Measurements from ENCODE around the gene RPS6KC1. TPM values are rescaled to one million over a fixed set of nuclear protein-coding genes. Genes with fewer than 3 reads are reported as not detected.
A peak's percentile ranks its signal among the peaks of the same experiment; 100 is the strongest.

RPS6KC1 gene
- total RNA-seq, 1 experiment from 2014 or later = 20.5 TPM

- H3K27ac ChIP-seq (ENCODE audit: low read length) = 0 out of 2 replicates have a peak overlapping the region, but pooled peaks have one; percentile 29
- TF ChIP-seq CTCF (IDR thresholded peaks at IDR 0.05) = peak; percentile 56
- no peak for TF ChIP-seq TCF7L2 (IDR thresholded peaks at IDR 0.05; ENCODE audit: low read depth, low read length)
- DNase-seq (ENCODE audit: low read depth, low spot score) (no peak), ATAC-seq (peak; percentile 89)
- no peak overlapping the region for H3K4me3 ChIP-seq (ENCODE audit: low read depth in 2 of 2, low read length in 2 of 2)
- intact Hi-C loops (cut with micrococcal nuclease; ENCODE audit: unreplicated experiment) = no loop called here
- H3K4me1 ChIP-seq (ENCODE audit: control insufficient read depth, insufficient read depth, low read length) = peaks cover 5% of the 10 kb centered on the region; the same call in 1 of the 2 replicates
- POLR2A ChIA-PET = no interaction called here
- H3K27me3 ChIP-seq (ENCODE audit: control insufficient read depth, insufficient read depth, low read length) = no peaks in the 10 kb centered on the region
- in situ Hi-C loops (cut with HindIII; ENCODE audit: low pct_unique_long_range_greater_than_20kb, low sequenced_read_pairs) = no loop called here
- no peaks in the 10 kb centered on the region for H3K9me3 ChIP-seq (ENCODE audit: control insufficient read depth, insufficient read depth, low read depth, low read length)
- no peaks in the 10 kb centered on the region for H3K36me3 ChIP-seq (ENCODE audit: control insufficient read depth, insufficient read depth, low read length)
- CTCF ChIA-PET = no interaction called here
- BruUV-seq (replicated peaks) = no TSS peak
Measured at GRCh38 chr1:213070406-213070805, 19.4 kb downstream of the RPS6KC1 start.

- ATAC-seq (no peak), DNase-seq (ENCODE audit: low read depth, low spot score) (no peak)
- Histone ChIP-seq H3K4me3 (ENCODE audit: low read depth in 2 of 2, low read length in 2 of 2) (no peak overlapping the region), H3K36me3 (ENCODE audit: control insufficient read depth, insufficient read depth, low read length) (no peaks in the 10 kb centered on the region), H3K4me1 (ENCODE audit: control insufficient read depth, insufficient read depth, low read length) (peaks cover under 1% of the 10 kb centered on the region; the same call in 1 of the 2 replicates), H3K27ac (ENCODE audit: low read length) (no peak overlapping the region), H3K9me3 (ENCODE audit: control insufficient read depth, insufficient read depth, low read depth, low read length) (no peaks in the 10 kb centered on the region), H3K27me3 (ENCODE audit: control insufficient read depth, insufficient read depth, low read length) (no peaks in the 10 kb centered on the region)
- in situ Hi-C loops (cut with HindIII; ENCODE audit: low pct_unique_long_range_greater_than_20kb, low sequenced_read_pairs) (no loop called here), intact Hi-C loops (cut with micrococcal nuclease; ENCODE audit: unreplicated experiment) (no loop called here)
- POLR2A ChIA-PET = no interaction called here
- no TSS peak for BruUV-seq (replicated peaks)
- CTCF ChIA-PET = no interaction called here
- TF ChIP-seq SIN3A (IDR thresholded peaks at IDR 0.05; ENCODE audit: borderline replicate concordance, insufficient read depth, low read depth, low read length) = no peak
- TF ChIP-seq POLR2AphosphoS5 (IDR thresholded peaks at IDR 0.05; ENCODE audit: low read depth, low read length) = no peak
- TF ChIP-seq, protein P1, sequence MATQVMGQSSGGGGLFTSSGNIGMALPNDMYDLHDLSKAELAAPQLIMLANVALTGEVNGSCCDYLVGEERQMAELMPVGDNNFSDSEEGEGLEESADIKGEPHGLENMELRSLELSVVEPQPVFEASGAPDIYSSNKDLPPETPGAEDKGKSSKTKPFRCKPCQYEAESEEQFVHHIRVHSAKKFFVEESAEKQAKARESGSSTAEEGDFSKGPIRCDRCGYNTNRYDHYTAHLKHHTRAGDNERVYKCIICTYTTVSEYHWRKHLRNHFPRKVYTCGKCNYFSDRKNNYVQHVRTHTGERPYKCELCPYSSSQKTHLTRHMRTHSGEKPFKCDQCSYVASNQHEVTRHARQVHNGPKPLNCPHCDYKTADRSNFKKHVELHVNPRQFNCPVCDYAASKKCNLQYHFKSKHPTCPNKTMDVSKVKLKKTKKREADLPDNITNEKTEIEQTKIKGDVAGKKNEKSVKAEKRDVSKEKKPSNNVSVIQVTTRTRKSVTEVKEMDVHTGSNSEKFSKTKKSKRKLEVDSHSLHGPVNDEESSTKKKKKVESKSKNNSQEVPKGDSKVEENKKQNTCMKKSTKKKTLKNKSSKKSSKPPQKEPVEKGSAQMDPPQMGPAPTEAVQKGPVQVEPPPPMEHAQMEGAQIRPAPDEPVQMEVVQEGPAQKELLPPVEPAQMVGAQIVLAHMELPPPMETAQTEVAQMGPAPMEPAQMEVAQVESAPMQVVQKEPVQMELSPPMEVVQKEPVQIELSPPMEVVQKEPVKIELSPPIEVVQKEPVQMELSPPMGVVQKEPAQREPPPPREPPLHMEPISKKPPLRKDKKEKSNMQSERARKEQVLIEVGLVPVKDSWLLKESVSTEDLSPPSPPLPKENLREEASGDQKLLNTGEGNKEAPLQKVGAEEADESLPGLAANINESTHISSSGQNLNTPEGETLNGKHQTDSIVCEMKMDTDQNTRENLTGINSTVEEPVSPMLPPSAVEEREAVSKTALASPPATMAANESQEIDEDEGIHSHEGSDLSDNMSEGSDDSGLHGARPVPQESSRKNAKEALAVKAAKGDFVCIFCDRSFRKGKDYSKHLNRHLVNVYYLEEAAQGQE (IDR thresholded peaks at IDR 0.05; ENCODE audit: insufficient read depth in 1 of 2, low read depth in 2 of 2, low read length in 1 of 2) = no peak
- TF ChIP-seq CTCF (IDR thresholded peaks at IDR 0.05) = no peak
- no peak for TF ChIP-seq TCF7L2 (IDR thresholded peaks at IDR 0.05; ENCODE audit: low read depth, low read length)
Measured at GRCh38 chr1:213075725-213076124, 24.7 kb downstream of the RPS6KC1 start.

Measured in Panc1 (cell line).